NOMO-1 treated with dmso at 0.1 percent for 144 hours (cell line): ENCODE data around the gene WLS.

Experiments used
- DNase-seq: peaks from one replicate; lab custom pipeline; 2025; ENCODE audit not compliant: unreplicated experiment; lab: John Stamatoyannopoulos, UW

Gene WLS

GRCh38 chr1:68228851-68229250 lies 3.5 kb downstream of the WLS start:
- DNase-seq, result no peak

- DNase-seq, result no peak
These were observed 4.7 kb downstream of the WLS start for GRCh38 chr1:68227598-68227997.

GRCh38 chr1:68225781-68226180 lies 6.5 kb downstream of the WLS start:
- no peak for DNase-seq

GRCh38 chr1:68223687-68224086 lies 8.6 kb downstream of the WLS start:
- no peak for DNase-seq

- no peak for DNase-seq
These were observed 10.3 kb downstream of the WLS start for GRCh38 chr1:68221980-68222373.

GRCh38 chr1:68221001-68221979 lies 11.0 kb downstream of the WLS start:
- DNase-seq, result no peak

GRCh38 chr1:68220420-68220819 lies 11.9 kb downstream of the WLS start:
- no peak for DNase-seq

- no peak for DNase-seq
These were observed 13.8 kb downstream of the WLS start for GRCh38 chr1:68218490-68218889.

GRCh38 chr1:68217618-68218017 lies 14.7 kb downstream of the WLS start:
- DNase-seq, result no peak

- no peak for DNase-seq
These were observed 15.2 kb downstream of the WLS start for GRCh38 chr1:68217060-68217554.

- DNase-seq, result no peak
These were observed 16.1 kb downstream of the WLS start for GRCh38 chr1:68216089-68216772.

GRCh38 chr1:68213843-68214242 lies 18.5 kb downstream of the WLS start:
- no peak for DNase-seq

- no peak for DNase-seq
These were observed 20.5 kb downstream of the WLS start for GRCh38 chr1:68211761-68212380.

- DNase-seq, result no peak
These were observed 21.5 kb downstream of the WLS start for GRCh38 chr1:68210829-68211228.

GRCh38 chr1:68210027-68210426 lies 22.3 kb downstream of the WLS start:
- DNase-seq, result no peak

GRCh38 chr1:68206848-68207689 lies 25.3 kb downstream of the WLS start:
- DNase-seq, result no peak

GRCh38 chr1:68205794-68206358 lies 26.4 kb downstream of the WLS start:
- no peak for DNase-seq

- no peak for DNase-seq
These were observed 27.2 kb downstream of the WLS start for GRCh38 chr1:68204977-68205630.

- no peak for DNase-seq
These were observed 30.0 kb downstream of the WLS start for GRCh38 chr1:68202239-68202832.
